ENCODE data around the gene STAP1.
"Not testable (repeated sequence)": the region's sequence is repeated elsewhere in the genome, so short reads cannot be mapped to it uniquely, and the experiment has no call there.

The STAP1 gene

GRCh38 chr4:67521506-67521905, 37.0 kb upstream of the STAP1 start:
- peaks cover 78% of the 10 kb centered on the region for H3K36me3 ChIP-seq (ENCODE audit: control insufficient read depth, low read length)
- H3K4me1 ChIP-seq (ENCODE audit: control insufficient read depth, low read length): no peaks in the 10 kb centered on the region

GRCh38 chr4:67522230-67522629, 36.3 kb upstream of the STAP1 start:
- peaks cover 78% of the 10 kb centered on the region for H3K36me3 ChIP-seq (ENCODE audit: control insufficient read depth, low read length)
- no peak overlapping the region for H3K4me3 ChIP-seq (ENCODE audit: low read length)
- no peaks in the 10 kb centered on the region for H3K27me3 ChIP-seq (ENCODE audit: control insufficient read depth, low read length)
- TF ChIP-seq EZH2phosphoT487 (IDR thresholded peaks at IDR 0.05; ENCODE audit: borderline replicate concordance, low read length) (no peak), CTCF (IDR thresholded peaks at IDR 0.05; ENCODE audit: low read depth, low read length, poor library complexity, severe bottlenecking) (no peak)
- H3K27ac ChIP-seq (ENCODE audit: low read depth, low read length): no peak overlapping the region
- H3K79me2 ChIP-seq (ENCODE audit: control insufficient read depth, low read length): peaks cover 72% of the 10 kb centered on the region
- H3K4me1 ChIP-seq (ENCODE audit: control insufficient read depth, low read length): no peaks in the 10 kb centered on the region
- H3F3A ChIP-seq (ENCODE audit: control insufficient read depth, insufficient read depth): no peaks in the 10 kb centered on the region
- H3K9me2 ChIP-seq (replicated peaks; ENCODE audit: control insufficient read depth, low read length): no peaks in the 10 kb centered on the region
- no peaks in the 10 kb centered on the region for H4K20me1 ChIP-seq (ENCODE audit: control insufficient read depth, insufficient read depth, low read depth, low read length)
- no peak overlapping the region for H3K4me2 ChIP-seq (ENCODE audit: low read length)
- no peaks in the 10 kb centered on the region for H3K9me3 ChIP-seq (ENCODE audit: control insufficient read depth, insufficient read depth, low read length)

More at GRCh38 chr4:67521506-67521905, 37.0 kb upstream of the STAP1 start:
- Histone ChIP-seq H3K9me2 (replicated peaks; ENCODE audit: control insufficient read depth, low read length) (no peaks in the 10 kb centered on the region), H3K27ac (ENCODE audit: low read depth, low read length) (no peak overlapping the region), H3F3A (ENCODE audit: control insufficient read depth, insufficient read depth) (no peaks in the 10 kb centered on the region), H3K9me3 (ENCODE audit: control insufficient read depth, insufficient read depth, low read length) (no peaks in the 10 kb centered on the region), H4K20me1 (ENCODE audit: control insufficient read depth, insufficient read depth, low read depth, low read length) (no peaks in the 10 kb centered on the region), H3K4me2 (ENCODE audit: low read length) (no peak overlapping the region), H3K4me3 (ENCODE audit: low read length) (no peak overlapping the region), H3K79me2 (ENCODE audit: control insufficient read depth, low read length) (peaks cover 67% of the 10 kb centered on the region), H3K27me3 (ENCODE audit: control insufficient read depth, low read length) (no peaks in the 10 kb centered on the region)
- TF ChIP-seq CTCF (IDR thresholded peaks at IDR 0.05; ENCODE audit: low read depth, low read length, poor library complexity, severe bottlenecking) (no peak), EZH2phosphoT487 (IDR thresholded peaks at IDR 0.05; ENCODE audit: borderline replicate concordance, low read length) (no peak)

GRCh38 chr4:67522851-67523671, 35.5 kb upstream of the STAP1 start:
- no peaks in the 10 kb centered on the region for H3K9me3 ChIP-seq (ENCODE audit: control insufficient read depth, insufficient read depth, low read length)
- no peak overlapping the region for H3K4me3 ChIP-seq (ENCODE audit: low read length)
- peaks cover 80% of the 10 kb centered on the region for H3K79me2 ChIP-seq (ENCODE audit: control insufficient read depth, low read length)
- H4K20me1 ChIP-seq (ENCODE audit: control insufficient read depth, insufficient read depth, low read depth, low read length): no peaks in the 10 kb centered on the region
- H3F3A ChIP-seq (ENCODE audit: control insufficient read depth, insufficient read depth): no peaks in the 10 kb centered on the region
- H3K27me3 ChIP-seq (ENCODE audit: control insufficient read depth, low read length): no peaks in the 10 kb centered on the region
- H3K4me2 ChIP-seq (ENCODE audit: low read length): no peak overlapping the region
- H3K9me2 ChIP-seq (replicated peaks; ENCODE audit: control insufficient read depth, low read length): no peaks in the 10 kb centered on the region
- no peak overlapping the region for H3K27ac ChIP-seq (ENCODE audit: low read depth, low read length)
- TF ChIP-seq CTCF (IDR thresholded peaks at IDR 0.05; ENCODE audit: low read depth, low read length, poor library complexity, severe bottlenecking): no peak
- no peak for TF ChIP-seq EZH2phosphoT487 (IDR thresholded peaks at IDR 0.05; ENCODE audit: borderline replicate concordance, low read length)
- H3K36me3 ChIP-seq (ENCODE audit: control insufficient read depth, low read length): peaks cover 79% of the 10 kb centered on the region
- no peaks in the 10 kb centered on the region for H3K4me1 ChIP-seq (ENCODE audit: control insufficient read depth, low read length)

GRCh38 chr4:67524140-67524539, 34.4 kb upstream of the STAP1 start:
- Histone ChIP-seq H3K79me2 (ENCODE audit: control insufficient read depth, low read length) (peaks cover 88% of the 10 kb centered on the region), H3K36me3 (ENCODE audit: control insufficient read depth, low read length) (peaks cover 79% of the 10 kb centered on the region)
- H3K4me2 ChIP-seq (ENCODE audit: low read length); H3K27ac ChIP-seq (ENCODE audit: low read depth, low read length); H3K27me3 ChIP-seq (ENCODE audit: control insufficient read depth, low read length); H3K9me2 ChIP-seq (replicated peaks; ENCODE audit: control insufficient read depth, low read length); H3K4me1 ChIP-seq (ENCODE audit: control insufficient read depth, low read length); H3K4me3 ChIP-seq (ENCODE audit: low read length); H3F3A ChIP-seq (ENCODE audit: control insufficient read depth, insufficient read depth); H3K9me3 ChIP-seq (ENCODE audit: control insufficient read depth, insufficient read depth, low read length); H4K20me1 ChIP-seq (ENCODE audit: control insufficient read depth, insufficient read depth, low read depth, low read length): not testable (repeated sequence)

All from DOHH2 (cell line).